IMR-90 (cell line): ENCODE results near the gene DUSP10. TPM values are rescaled to one million over a fixed set of nuclear protein-coding genes. Genes with fewer than 3 reads are reported as not detected.
A peak's percentile ranks its signal among the peaks of the same experiment; 100 is the strongest.

Source experiments
- ATAC-seq: fragments of 200-7000 bp; cut with Tn5 transposase; 2 replicates; pipeline ENCODE4 v1.9.1; 2020; ENCODE audit warnings: low read depth, mild to moderate bottlenecking, moderate library complexity
- BruUV-seq: library from RNA; stranded (reverse); fragments of 400-500 nt; replicated peaks from 2 replicates; lab custom pipeline; 2021; lab: Mats Ljungman, UMichigan
- CTCF ChIA-PET: fragments of 300-600 bp; formaldehyde crosslinking; extraction: SDS; loops from one replicate; lab custom pipeline; 2021; ENCODE audit warnings: antibody characterized with exemption; lab: Yijun Ruan, JAX
- POLR2A ChIA-PET: fragments of 300-600 bp; sonication (Branson Sonifier 250); formaldehyde crosslinking; loops from one replicate; lab custom pipeline; 2022; ENCODE audit warnings: antibody characterized with exemption; ENCODE audit not compliant: unreplicated experiment; lab: Charles Lee
- DNase-seq: peaks from one replicate; pipeline ENCODE4 v3.0.0; 2013
- H2AFZ ChIP-seq: replicated peaks from 2 replicates; pipeline ENCODE3; 2013; ENCODE audit warnings: low read length, mild to moderate bottlenecking; ENCODE audit not compliant: poor library complexity
- H2AK5ac ChIP-seq: 2 replicates; pipeline ENCODE4 v1.6.1; 2013; ENCODE audit warnings: low read depth, low read length, inconsistent platforms
- H2AK9ac ChIP-seq: replicated peaks from 2 replicates; pipeline ENCODE3; 2013; ENCODE audit warnings: mild to moderate bottlenecking, low read depth, low read length, moderate library complexity; ENCODE audit not compliant: poor library complexity
- H2BK120ac ChIP-seq: 2 replicates; pipeline ENCODE4 v1.6.1; 2013; ENCODE audit warnings: low read depth, low read length, inconsistent platforms
- H2BK15ac ChIP-seq: 3 replicates; pipeline ENCODE4 v1.6.1; 2013; ENCODE audit warnings: low read depth, low read length, inconsistent platforms
- H2BK20ac ChIP-seq: 2 replicates; pipeline ENCODE4 v1.6.1; 2013; ENCODE audit warnings: low read depth, mild to moderate bottlenecking, inconsistent platforms, low read length, moderate library complexity
- H2BK5ac ChIP-seq: 2 replicates; pipeline ENCODE4 v1.6.1; 2013; ENCODE audit warnings: mild to moderate bottlenecking, low read depth, low read length, inconsistent platforms; ENCODE audit not compliant: poor library complexity, severe bottlenecking
- H3K14ac ChIP-seq: replicated peaks from 2 replicates; pipeline ENCODE4 v1.6.1; 2013; ENCODE audit warnings: low read depth, low read length, inconsistent platforms
- H3K18ac ChIP-seq: 2 replicates; pipeline ENCODE4 v1.6.1; 2013; ENCODE audit warnings: low read depth, low read length, control low read depth
- H3K23ac ChIP-seq: 2 replicates; pipeline ENCODE4 v1.6.1; 2013; ENCODE audit warnings: low read depth, low read length, inconsistent platforms
- H3K27ac ChIP-seq: 2 replicates; pipeline ENCODE4 v1.5.1; 2013; ENCODE audit warnings: mild to moderate bottlenecking, control low read depth, low read length; ENCODE audit not compliant: insufficient read depth
- H3K27me3 ChIP-seq: 2 replicates; pipeline ENCODE4 v1.6.1; 2013; ENCODE audit warnings: low read length; ENCODE audit not compliant: control insufficient read depth, insufficient read depth
- H3K36me3 ChIP-seq: 2 replicates; pipeline ENCODE4 v1.6.1; 2013; ENCODE audit warnings: low read length, mixed read lengths; ENCODE audit not compliant: control insufficient read depth, insufficient read depth
- H3K4ac ChIP-seq: 2 replicates; pipeline ENCODE4 v1.6.1; 2013; ENCODE audit warnings: low read depth, low read length, inconsistent platforms
- H3K4me1 ChIP-seq: 2 replicates; pipeline ENCODE4 v1.6.1; 2013; ENCODE audit warnings: low read length, mixed read lengths; ENCODE audit not compliant: control insufficient read depth, insufficient read depth
- H3K4me2 ChIP-seq: 2 replicates; pipeline ENCODE4 v1.6.1; 2013; ENCODE audit warnings: low read depth, mild to moderate bottlenecking, control low read depth, low read length, moderate library complexity
- H3K4me3 ChIP-seq: 2 replicates; pipeline ENCODE4 v1.5.1; 2013; ENCODE audit warnings: low read depth, mild to moderate bottlenecking, control low read depth, low read length, moderate library complexity; ENCODE audit not compliant: insufficient read depth
- H3K56ac ChIP-seq: 2 replicates; pipeline ENCODE4 v1.6.1; 2013; ENCODE audit warnings: low read length, inconsistent platforms; ENCODE audit not compliant: insufficient read depth; ENCODE audit errors: extremely low read depth
- H3K79me1 ChIP-seq, 2 experiments: 2 replicates each; pipeline ENCODE4 v1.6.1; 2013; ENCODE audit warnings: low read length in 2 of 2, inconsistent platforms in 1 of 2, low read depth in 1 of 2
- H3K9ac ChIP-seq: 2 replicates; pipeline ENCODE4 v1.6.1; 2013; ENCODE audit warnings: low read depth, low read length, control low read depth
- H3K9me1 ChIP-seq: 2 replicates; pipeline ENCODE4 v1.6.1; 2013; ENCODE audit warnings: low read length, inconsistent platforms; ENCODE audit not compliant: insufficient read depth
- H3K9me3 ChIP-seq: 2 replicates; pipeline ENCODE4 v1.6.1; 2013; ENCODE audit warnings: low read length; ENCODE audit not compliant: control insufficient read depth, insufficient read depth
- H4K20me1 ChIP-seq: 2 replicates; pipeline ENCODE4 v1.6.1; 2013; ENCODE audit warnings: low read length, inconsistent platforms; ENCODE audit not compliant: insufficient read depth
- H4K5ac ChIP-seq: 2 replicates; pipeline ENCODE4 v1.6.1; 2013; ENCODE audit warnings: mild to moderate bottlenecking, low read depth, low read length, control low read depth
- H4K8ac ChIP-seq, 2 experiments: 2 replicates each; pipeline ENCODE4 v1.6.1; 2013; ENCODE audit warnings: low read depth in 2 of 2, low read length in 2 of 2, control low read depth in 1 of 2, inconsistent platforms in 1 of 2
- H4K91ac ChIP-seq: 2 replicates; pipeline ENCODE4 v1.6.1; 2013; ENCODE audit warnings: low read depth, low read length, inconsistent platforms; ENCODE audit not compliant: insufficient read depth
- BHLHE40 ChIP-seq: fragments of 150-350 bp; IDR thresholded peaks from 2 replicates; pipeline ENCODE4 v1.6.1; 2016; ENCODE audit warnings: mild to moderate bottlenecking, low read depth, low read length
- CEBPB ChIP-seq: IDR thresholded peaks from 2 replicates; pipeline ENCODE4 v1.6.1; 2012; ENCODE audit warnings: low read depth, low read length, improper control_type of control experiment
- CHD1 ChIP-seq: IDR thresholded peaks from 2 replicates; pipeline ENCODE4 v1.6.1; 2012; ENCODE audit warnings: low read depth, low read length, improper control_type of control experiment
- ELK1 ChIP-seq: fragments of 150-350 bp; IDR thresholded peaks from 2 replicates; pipeline ENCODE4 v1.6.1; 2016; ENCODE audit warnings: low read depth, mild to moderate bottlenecking, low read length, moderate library complexity, borderline replicate concordance
- FOS ChIP-seq: fragments of 150-350 bp; IDR thresholded peaks from 2 replicates; pipeline ENCODE4 v1.6.1; 2016; ENCODE audit warnings: low read depth, low read length
- MAFK ChIP-seq: IDR thresholded peaks from 2 replicates; pipeline ENCODE4 v1.6.1; 2012; ENCODE audit warnings: low read depth, low read length, improper control_type of control experiment
- MAZ ChIP-seq: IDR thresholded peaks from 2 replicates; pipeline ENCODE4 v1.6.1; 2012; ENCODE audit warnings: low read depth, mild to moderate bottlenecking, low read length, improper control_type of control experiment, moderate library complexity, borderline replicate concordance
- MXI1 ChIP-seq: IDR thresholded peaks from 2 replicates; pipeline ENCODE4 v1.6.1; 2012; ENCODE audit warnings: low read depth, mild to moderate bottlenecking, low read length, moderate library complexity, borderline replicate concordance
- NFE2L2 ChIP-seq: fragments of 150-350 bp; IDR thresholded peaks from 2 replicates; pipeline ENCODE4 v1.6.1; 2016; ENCODE audit warnings: low read depth, mild to moderate bottlenecking, low read length
- POLR2A ChIP-seq: IDR thresholded peaks from 2 replicates; pipeline ENCODE4 v1.6.1; 2012; ENCODE audit warnings: mild to moderate bottlenecking, low read depth, low read length
- RAD21 ChIP-seq: IDR thresholded peaks from 2 replicates; pipeline ENCODE4 v1.6.1; 2012; ENCODE audit warnings: low read length, improper control_type of control experiment
- RCOR1 ChIP-seq: IDR thresholded peaks from 2 replicates; pipeline ENCODE4 v1.6.1; 2012; ENCODE audit warnings: mild to moderate bottlenecking, low read length, improper control_type of control experiment; ENCODE audit not compliant: insufficient replicate concordance
- RFX5 ChIP-seq: IDR thresholded peaks from 2 replicates; pipeline ENCODE4 v1.8.0; 2012; ENCODE audit warnings: low read depth, mild to moderate bottlenecking, low read length, moderate library complexity
- SMC3 ChIP-seq: fragments of 150-350 bp; IDR thresholded peaks from 2 replicates; pipeline ENCODE4 v1.6.1; 2016; ENCODE audit warnings: low read depth, mild to moderate bottlenecking, antibody characterized with exemption, low read length, moderate library complexity
- USF2 ChIP-seq: fragments of 150-350 bp; IDR thresholded peaks from 2 replicates; pipeline ENCODE4 v1.6.1; 2017; ENCODE audit warnings: mild to moderate bottlenecking, antibody characterized with exemption, low read length, low read depth
- WGBS, 2 experiments: methylation state at CpG; one replicate each; pipeline versions ENCODE4 v1.1.5 to v1.1.7; 2013; ENCODE audit warnings: missing lambda C conversion rate in 2 of 2; ENCODE audit not compliant: insufficient read length in 1 of 2; ENCODE audit errors: extremely low coverage in 2 of 2; 5-methylcytosine and 5-hydroxymethylcytosine counted together
- dilution Hi-C: fragments of 300-500 bp; cut with HindIII; formaldehyde crosslinking; loops from one replicate; pipeline ENCODE4 v1.14.3; 2018; ENCODE audit warnings: low sequenced_read_pairs; ENCODE audit not compliant: unreplicated experiment
- in situ Hi-C: fragments of 300-500 bp; cut with MboI; formaldehyde crosslinking; loops from 3 replicates; pipeline ENCODE4 v1.14.3; 2019; ENCODE audit warnings: low sequenced_read_pairs, inconsistent platforms, mixed read lengths
- intact Hi-C: fragments of 100-400 bp; cut with micrococcal nuclease; formaldehyde crosslinking; loops from 2 replicates; pipeline ENCODE4 v1.10.0; 2022
- polyA plus RNA-seq, 3 experiments: library from polyadenylated mRNA; depleted of rRNA; stranded (reverse); fragments of >200 nt; gene quantifications; 2 replicates each; pipeline ENCODE4 v1.2.3, GENCODE V29; 2012; ENCODE audit warnings: low replicate concordance in 1 of 3
- total RNA-seq: library from RNA; depleted of rRNA; stranded (reverse); fragments of >200 nt; gene quantifications from 2 replicates; pipeline ENCODE4 v1.2.3, GENCODE V29; 2012

DUSP10 gene
- total and polyA plus RNA-seq, 2 of the 4 experiments (the other 2 are of a cell fraction) = 41.7 to 59.1 TPM

GRCh38 chr1:221712776-221713431, 29.0 kb downstream of the DUSP10 start:
- no peak overlapping the region for H3K4me2 ChIP-seq
- H4K91ac ChIP-seq = peak overlapping the region; percentile 26; the same call in 1 of the 2 replicates
- H2AK5ac ChIP-seq = peak overlapping the region; percentile 85; the same call in 1 of the 2 replicates
- no CpG with 5 or more reads among the region's 3 CpGs for WGBS, 2 experiments
- peaks cover 43% of the 10 kb centered on the region for H3K4me1 ChIP-seq
- peak overlapping the region; percentile 61 for H2BK5ac ChIP-seq
- H2BK15ac ChIP-seq = peak overlapping the region; percentile 76; the same call in 1 of the 3 replicates
- peaks cover 6% of the 10 kb centered on the region; the same call in 1 of the 2 replicates for H4K20me1 ChIP-seq
- peaks cover 31% of the 10 kb centered on the region for H3K9me1 ChIP-seq
- dilution Hi-C loops = no loop called here
- no peak overlapping the region for H3K4me3 ChIP-seq
- peak overlapping the region; percentile 15 for H3K23ac ChIP-seq
- ChIA-PET POLR2A (interaction anchor here (0.6 kb wide), 1 partner anchor 10 kb away, joined by 3 read pairs; no protein-coding TSS in a partner anchor), CTCF (interaction anchor here (0.7 kb wide), 1 partner anchor 499 kb away, joined by 4 read pairs; no protein-coding TSS in a partner anchor)
- peaks cover 27 to 79% of the 10 kb centered on the region in 2 experiments for H3K79me1 ChIP-seq
- DNase-seq (no peak), ATAC-seq (no peak)
- H3K4ac ChIP-seq = peak overlapping the region; percentile 66
- H4K8ac ChIP-seq = peak overlapping the region; percentile 25 to 38; a peak in 3 of 4 replicates
- H3K9ac ChIP-seq = no peak overlapping the region; the same call in 1 of the 2 replicates
- peak overlapping the region; percentile 72 for H3K27ac ChIP-seq
- H3K27me3 ChIP-seq = no peaks in the 10 kb centered on the region
- peak overlapping the region; percentile 92 for H4K5ac ChIP-seq
- H2BK120ac ChIP-seq = peak overlapping the region; percentile 34
- H2BK20ac ChIP-seq = peak overlapping the region; percentile 12; the same call in 1 of the 2 replicates
- H3K56ac ChIP-seq = no peak overlapping the region
- peak overlapping the region; percentile 95 for H3K18ac ChIP-seq
- no peak overlapping the region for H2AK9ac ChIP-seq
- in situ Hi-C loops = no loop called here
- intact Hi-C loops = no loop called here
- H3K14ac ChIP-seq = peak overlapping the region; percentile 46; the same call in 1 of the 2 replicates
- H3K36me3 ChIP-seq = peaks cover 19% of the 10 kb centered on the region
- no TSS peak for BruUV-seq
- no peak overlapping the region for H2AFZ ChIP-seq
- H3K9me3 ChIP-seq = no peaks in the 10 kb centered on the region
- TF ChIP-seq NFE2L2 (no peak), FOS (no peak), MAFK (no peak), BHLHE40 (no peak), CHD1 (no peak), MAZ (no peak), POLR2A (no peak), CEBPB (no peak), USF2 (no peak), RCOR1 (no peak), ELK1 (no peak), MXI1 (no peak), RFX5 (no peak), SMC3 (no peak), RAD21 (no peak)
